Activated effector memory CD4-positive, alpha-beta T cell treated with Interleukin-2 at 50 U/mL for 16 hours (primary cell): ENCODE measurements around the gene HDAC4.

ENCODE experiments used
- DNase-seq: peaks from one replicate; pipeline ENCODE4 v3.0.0-alpha.2; 2020

The HDAC4 gene

DNA sequence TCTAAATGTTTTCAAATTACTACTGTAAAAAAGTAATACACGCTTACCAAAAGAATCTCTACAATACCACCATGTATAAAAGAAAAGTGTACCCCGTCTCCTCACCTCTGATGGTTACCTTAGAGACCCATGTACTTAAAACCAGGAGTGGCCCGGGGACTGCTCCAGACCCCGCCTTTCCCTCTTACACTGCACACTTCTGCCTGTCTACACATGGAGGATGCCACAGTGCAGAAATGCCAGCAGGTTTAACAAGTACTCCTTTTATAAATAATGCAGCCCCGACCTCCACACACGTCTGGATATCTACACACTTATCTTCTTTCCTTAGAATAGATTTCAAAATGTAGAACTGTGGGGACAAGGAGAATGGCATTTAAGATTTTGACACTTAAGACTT, 5.3 kb downstream of the HDAC4 start:
- no peak for DNase-seq

DNA sequence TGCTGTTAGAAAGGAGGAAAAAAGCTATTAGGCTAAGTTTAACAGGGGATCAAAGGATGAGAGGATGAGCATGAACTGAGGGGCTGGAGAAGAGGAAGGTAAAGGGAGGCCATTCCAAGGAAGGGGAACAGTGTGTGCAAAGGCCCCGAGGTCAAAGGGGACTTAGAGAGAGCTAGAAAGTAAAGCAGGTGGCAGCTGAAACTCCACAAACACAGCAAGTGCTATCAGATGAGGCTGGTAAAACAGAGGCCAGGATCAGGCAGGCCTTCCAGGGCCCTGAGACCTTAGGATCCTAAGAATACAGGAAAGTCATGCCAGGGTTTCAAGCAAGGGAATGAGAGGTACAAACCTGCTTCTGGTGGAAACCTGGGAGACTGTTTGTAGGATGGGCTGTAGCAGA, 5.8 kb downstream of the HDAC4 start:
- no peak for DNase-seq

DNA sequence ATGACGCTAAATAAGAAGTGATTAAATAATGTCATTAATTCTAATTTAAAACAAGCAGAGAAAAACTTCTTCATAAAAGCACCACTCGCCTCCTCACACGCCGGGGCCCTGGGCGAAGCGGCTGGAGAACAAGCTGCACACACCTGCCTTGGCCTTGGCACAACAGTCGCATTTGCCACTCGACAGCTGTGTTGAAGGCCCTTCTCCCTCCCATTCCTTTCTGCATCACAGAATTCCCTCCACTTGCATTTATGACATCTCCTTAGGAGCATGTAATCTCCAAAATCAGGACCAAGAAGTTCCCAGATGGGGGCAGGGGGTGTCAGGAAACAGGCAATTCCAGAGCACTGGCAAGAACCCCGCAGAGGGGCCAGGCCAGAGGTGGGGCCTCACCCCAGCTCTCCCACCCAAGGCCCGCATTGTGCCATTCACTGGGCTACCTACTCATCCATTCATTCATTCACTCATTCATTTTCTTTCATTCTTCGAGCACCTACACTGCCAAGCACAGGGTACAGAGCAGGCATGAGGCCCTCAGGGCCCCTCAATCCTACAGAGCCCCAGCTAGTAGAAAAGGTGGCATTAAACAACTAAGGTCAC, 6.4 kb downstream of the HDAC4 start:
- DNase-seq: no peak

DNA sequence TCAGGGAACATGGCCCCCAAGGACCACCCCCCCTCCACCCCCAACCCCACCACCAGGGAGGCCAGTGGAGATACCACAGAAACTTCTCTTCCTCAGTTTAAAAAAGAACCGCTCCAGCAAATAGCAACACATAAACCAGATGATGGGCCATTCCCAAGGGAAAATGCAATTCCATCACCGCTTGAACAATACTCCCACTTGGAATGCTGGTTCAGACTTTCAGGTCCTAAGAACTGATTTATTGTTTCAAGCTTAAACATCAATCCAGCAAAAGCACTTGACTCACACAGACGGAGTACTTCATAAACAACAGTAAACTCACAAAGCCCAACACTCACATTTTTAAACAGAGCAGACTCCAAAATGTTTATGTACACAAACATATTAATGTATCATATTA, 6.9 kb downstream of the HDAC4 start:
- DNase-seq: no peak

DNA sequence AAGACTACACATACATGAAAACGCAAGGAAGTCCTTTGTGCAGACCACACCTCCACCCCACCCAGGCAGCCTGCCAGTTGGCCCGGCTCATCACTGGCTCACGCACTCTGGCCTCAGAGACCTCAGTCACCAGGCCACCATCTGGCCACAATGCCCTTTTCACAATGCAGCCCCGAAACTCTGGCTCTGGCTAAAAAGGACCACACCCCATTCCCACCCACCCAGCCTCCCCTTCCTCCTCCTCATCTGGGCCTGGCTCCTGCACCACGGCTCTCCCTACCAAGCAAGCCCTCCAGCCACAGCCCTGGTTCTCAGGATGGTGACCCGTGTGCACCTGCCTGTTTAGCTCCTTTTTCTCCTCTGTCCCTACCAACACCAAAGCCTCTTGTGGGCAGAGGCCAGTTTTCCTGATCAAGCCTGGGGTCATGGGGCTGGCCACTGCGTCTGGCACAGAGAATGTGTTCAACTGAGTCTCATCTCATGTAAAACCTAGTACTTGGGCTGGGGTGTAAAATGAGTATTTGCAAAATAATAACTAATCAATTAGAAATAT, 7.4 kb downstream of the HDAC4 start:
- DNase-seq: no peak

DNA sequence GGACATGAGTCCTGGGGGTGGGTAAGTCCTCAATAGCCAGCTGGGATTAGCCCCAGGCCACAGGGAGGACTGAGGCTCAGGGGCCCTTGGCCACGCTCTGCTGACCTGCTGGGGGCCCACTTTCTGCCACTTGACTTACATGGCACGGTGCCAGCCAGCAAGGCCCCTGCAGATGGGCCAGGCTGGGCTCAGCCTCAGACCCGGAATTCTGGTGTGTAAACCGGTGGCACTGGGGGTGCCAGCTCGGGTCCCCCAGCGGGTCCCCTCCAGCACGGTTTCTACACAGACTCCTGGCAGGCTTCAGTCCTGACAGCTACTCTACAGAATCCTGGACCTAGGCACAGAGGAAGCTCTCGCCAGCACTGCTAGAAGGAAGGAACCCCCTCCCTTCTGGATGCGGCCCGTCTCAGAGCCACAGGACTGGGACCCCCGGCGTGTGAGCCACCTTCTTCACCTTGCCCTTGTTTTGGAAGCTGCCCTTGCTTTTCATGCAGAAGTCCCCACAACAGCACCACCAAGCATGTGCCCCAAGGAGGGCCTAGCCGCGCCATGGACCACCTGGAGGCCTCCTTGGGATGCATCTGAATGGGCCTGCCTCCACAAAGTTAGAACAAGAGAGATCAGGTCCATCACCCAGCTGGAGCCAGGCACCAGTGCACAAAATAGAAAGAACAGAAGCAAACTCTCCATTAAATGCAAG, 8.0 kb downstream of the HDAC4 start:
- no peak for DNase-seq

DNA sequence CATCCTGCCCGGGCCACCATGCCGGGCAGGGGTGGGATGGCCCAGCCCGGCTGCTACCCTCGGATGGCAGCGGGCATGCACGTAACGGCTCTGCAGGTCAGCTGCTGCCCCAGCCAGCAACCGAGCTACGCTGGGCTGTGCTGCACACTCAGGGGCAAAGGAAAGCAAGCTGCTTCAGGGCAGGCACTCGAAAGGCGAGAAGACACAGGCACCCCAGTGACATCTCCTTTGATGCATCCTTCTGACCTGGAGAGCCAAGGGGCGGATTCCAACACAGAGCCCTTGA, 8.8 kb downstream of the HDAC4 start:
- DNase-seq: no peak

DNA sequence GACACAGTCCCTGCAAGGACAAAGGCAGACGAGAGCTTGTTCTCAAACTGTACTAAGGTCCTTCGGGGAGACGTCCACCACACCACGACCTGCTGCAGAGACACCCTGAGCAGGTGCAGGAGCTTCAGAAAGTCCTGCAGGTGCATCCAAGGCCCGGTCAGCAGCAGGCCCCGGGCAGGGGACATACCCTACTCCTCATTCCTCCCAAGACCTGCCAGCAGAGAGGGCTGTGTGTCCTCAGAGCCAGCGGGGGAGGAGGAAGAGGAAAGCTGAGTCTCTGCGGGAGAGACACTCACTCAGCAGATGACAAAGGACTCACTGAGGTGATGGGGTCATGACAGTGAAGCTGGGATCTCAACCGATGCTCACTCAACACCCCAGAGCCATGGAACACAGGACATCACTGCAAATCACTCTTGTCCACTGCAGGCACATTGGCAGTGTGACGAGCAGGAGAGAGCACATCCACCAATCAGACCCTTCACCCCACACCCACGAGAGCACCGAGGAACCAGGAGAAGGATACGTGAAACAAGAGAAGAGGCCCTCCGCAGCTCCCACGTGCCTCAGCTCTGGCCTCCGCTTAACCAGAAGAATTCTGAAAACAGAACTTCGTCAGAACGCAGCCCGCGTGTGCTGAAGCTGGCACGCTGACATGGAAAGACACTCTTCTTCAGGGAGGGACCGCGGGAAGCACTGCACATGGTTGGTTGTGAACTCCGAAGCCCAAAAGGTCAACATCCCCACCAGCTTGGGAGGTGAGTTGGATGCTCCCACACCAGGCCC, 9.3 kb downstream of the HDAC4 start:
- no peak for DNase-seq

DNA sequence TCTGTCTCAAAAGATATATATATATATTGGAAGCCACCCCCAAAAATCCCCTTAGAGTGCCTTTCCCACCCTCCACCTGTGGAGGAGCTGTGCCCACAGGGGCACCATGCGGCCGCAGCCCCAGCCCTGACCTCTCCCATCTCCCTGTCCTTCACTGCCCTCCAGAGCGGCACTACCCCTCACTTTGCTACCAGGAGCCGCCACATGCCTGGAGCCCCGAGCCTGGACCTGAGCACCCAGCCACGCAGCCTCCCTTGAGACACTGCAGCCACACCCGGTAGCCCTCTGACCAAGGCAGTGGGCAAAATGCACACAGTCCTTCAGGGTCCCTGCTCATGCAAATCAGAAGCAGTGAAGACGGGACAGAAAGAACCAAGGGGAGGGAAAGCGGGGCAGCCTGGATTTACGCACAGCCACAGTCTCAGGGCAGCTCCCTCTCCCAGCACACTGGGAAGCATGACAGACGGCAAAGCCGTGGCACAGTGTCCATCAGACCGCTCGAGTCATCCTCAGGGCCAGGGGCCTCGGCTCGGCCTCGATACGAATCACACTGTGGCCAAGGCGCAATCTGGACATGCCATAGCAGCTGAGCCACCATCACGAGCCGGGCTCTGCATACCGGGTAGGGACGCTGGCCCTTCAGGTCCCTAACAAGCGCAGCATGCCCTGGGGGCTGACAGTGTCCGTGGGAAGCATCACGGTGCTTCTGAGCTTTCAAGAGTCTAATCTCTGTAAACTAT, 10.1 kb downstream of the HDAC4 start:
- no peak for DNase-seq

DNA sequence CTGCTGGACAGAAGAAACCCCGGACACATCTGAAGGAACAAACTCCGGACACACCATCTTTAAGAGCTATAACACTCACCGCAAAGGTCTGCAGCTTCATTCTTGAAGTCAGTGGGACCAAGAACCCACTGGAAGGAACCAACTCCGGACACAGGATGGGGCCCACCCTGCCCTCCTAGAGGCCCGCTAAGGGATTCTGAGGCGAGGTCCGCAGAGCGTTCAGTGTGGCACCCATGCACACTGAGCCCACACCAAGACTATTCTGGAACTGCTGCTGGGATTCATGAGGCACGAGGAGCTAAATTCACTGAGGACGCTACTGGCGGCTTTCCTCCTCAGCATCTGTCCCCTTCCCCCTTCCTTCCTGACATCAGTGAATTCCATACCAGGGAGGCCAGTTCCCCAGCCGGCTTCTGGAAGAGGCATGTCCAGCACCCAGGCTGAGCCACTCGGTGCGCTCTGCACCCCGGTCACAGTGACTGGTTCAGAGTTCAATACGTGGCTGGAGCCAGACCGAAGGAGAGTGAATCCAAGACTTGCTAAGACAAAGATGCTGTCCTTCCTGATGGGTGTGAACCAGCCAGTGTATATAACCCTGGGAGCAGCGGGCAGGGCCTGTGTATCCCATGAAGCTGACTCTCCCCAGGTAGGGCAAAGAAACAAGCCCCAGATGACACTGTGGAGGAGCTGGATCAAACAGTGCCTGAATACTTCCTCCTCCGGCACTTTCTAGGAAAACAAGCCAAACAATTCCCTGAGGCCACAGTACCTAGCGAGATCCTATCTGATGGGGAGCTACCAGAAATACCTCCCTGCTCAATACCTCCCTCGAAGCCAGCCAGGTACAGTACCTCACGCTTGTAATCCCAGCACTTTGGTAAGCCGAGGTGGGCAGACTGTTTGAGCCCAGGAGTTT, 11.1 kb downstream of the HDAC4 start:
- no peak for DNase-seq

DNA sequence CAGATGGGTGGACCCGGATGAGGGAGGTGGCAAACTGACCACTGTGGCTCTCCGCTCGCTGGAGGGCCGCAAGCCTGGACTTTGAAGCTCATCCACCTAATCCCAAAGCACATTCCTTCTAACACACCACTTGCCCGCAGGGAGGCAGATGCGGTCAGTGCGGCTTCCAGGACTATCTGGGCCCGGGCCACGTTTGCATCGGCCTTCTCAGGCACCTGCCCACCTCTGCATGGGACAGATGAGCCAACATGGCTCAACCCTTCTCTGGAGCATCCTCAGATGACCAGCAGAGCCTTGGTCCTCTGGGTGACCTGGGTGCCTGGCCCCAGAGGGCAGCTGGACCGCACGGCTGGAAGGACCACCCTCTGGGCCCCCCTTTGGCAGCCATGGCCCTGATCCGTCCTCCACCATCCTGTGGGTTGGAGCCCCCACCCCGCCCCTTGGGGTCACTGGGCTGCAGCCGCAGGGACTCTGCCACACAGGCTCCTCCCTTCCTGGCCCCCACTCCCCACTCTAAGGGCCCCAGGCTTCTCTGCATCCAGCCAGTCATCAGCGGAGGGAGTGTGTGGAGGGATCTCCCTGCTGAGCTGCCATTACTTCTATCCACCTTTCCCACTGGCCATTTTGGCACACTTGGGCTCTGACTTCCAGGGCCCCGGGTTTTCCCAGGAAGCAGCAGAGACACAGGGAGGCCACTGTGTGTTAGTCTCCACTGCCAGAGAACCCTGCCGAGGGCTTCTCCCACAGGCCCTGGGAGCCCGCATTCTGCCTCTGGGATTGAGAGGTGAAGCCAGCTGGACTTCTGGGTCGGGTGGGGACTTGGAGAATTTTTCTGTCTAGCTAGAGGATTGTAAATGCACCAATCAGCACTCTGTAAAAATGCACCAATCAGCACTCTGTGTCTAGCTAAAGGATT, 12.3 kb downstream of the HDAC4 start:
- DNase-seq: no peak

DNA sequence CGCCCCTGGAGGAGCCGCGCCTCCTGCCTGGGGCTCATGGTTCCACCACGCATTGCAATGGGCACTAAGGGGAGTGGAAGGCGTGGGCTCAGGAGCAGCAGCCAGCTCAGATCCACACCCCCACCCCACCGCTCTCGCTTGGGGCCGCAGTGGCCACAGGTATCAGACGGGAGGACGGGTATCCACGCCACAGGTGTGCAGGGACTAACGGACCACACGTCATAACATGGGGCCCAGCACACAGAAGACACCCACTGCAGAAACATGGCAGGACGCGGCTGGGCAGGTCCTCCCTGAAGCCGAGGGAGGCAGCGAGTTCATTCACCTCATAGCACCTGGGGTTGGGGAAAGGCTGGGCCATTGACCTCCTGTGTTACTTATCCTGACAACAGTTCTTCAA, 13.0 kb downstream of the HDAC4 start:
- no peak for DNase-seq

DNA sequence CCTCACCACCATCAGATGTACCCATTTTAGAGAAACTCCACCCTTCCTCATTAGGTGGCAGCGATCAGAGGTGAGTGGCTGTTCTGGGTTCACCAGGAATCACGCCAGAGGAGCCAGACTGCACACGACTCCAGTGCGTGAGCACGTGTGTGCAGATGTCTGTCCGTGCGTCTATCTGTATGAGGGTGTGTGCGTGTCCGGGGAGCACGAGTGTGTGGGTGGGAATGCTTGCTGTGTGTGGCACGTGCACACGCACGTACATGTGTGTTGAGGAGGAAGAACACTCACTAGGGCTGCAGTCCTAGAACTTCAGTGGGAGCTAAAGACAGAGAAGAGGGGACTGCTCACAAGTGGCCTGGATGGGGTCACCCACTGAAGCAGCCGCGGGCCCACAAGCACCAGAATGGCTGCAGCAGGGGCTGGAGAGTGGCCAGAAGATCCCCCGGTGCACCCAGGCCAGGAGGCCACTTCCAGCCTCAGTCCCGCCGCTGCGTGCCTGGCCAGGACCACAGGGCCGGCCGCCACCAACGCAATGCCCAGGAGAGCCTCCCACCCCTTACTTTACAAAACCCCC, 13.9 kb downstream of the HDAC4 start:
- no peak for DNase-seq

DNA sequence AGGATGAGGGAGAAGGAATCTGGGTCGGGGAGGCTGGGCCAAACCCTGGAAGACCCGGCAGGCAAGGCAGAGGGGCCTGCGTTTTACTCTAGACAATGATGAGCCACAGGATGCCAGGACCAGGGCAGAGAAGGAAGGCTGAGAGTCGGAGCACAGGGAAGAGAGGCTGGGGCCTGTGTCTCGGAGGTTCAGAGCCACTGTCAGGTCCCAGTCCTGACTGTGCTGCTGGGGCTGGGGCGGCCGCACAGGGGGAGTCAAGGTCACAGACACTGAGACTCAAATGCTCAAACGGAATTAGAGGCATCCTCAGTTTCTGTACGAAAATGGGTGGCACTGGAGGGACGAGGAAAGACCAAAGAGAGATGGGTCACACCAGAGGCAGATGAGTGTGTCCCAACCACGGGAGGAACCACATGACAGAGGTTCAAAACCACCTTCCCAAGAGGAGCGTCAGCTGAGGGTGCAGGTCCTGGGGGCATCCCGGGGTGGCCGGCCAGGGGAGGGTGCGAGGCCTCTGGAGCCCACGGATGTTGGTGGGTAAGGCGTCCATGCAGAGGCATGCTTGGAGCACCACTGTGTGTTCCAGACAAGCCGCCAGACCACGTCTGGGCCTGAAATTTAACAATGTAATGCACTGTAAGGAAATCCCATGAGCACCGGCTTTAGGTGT, 14.7 kb downstream of the HDAC4 start:
- DNase-seq: no peak

DNA sequence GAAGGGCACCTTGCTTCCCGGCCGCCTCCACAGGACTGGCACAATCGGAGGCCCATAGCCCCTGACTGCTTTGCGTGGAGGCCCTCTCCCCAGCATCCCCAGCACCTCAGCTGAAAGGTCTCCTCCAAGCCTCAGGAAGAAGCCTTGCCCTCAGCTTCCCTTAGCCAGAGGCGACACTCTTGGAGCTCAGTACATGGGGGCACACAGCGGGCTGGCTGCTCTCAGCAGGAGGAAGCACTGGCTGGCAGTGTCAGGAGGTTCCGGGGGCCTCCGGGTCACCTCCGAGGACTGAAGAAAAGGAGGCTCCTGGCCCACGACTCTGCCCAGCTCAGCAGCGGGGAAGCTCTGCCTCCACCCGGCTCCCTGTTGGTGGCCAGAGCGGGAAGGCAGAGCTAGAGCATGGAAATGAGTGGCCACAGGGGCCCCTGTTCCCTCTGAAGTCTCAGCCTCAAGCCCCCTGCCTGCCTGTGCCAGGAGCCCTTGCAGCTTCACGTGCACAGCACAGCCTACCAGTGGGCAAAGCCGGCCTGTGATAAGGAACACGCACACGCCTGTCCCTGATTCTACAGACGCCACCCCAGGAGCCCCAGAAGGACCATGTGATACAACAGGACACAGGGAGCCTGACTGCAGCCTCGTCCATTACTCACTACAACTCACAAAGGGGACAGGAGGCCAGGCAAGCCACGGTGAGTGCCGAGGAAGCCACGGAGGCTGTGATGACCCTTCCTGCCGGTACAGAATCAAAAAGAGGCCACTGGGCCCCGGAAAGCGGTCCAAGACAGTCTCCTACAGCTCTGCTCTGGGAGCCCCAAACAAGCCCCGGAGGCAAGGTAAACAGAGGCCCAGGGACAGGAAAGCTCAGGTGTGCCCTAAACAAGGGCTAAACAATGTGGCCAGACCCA, 15.5 kb downstream of the HDAC4 start:
- no peak for DNase-seq

DNA sequence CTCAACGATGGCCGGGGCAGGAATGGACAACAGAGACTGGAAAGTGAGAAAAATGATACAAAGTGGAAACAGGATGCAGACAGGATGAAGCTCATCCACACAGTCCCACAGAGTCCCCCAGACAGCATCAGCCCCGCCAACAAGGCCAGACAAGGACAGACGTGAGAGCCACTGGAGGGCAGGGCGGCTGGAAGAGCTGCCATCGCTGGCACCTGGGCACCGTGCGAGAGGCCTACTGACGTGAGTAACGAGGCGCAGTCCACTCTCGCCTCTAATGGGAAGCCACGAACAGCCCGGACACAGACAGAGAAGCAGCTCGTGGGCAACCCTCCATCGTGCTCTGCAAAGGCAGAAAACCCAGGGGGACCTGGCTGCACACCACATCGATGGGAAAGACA, 17.1 kb downstream of the HDAC4 start:
- DNase-seq: no peak

DNA sequence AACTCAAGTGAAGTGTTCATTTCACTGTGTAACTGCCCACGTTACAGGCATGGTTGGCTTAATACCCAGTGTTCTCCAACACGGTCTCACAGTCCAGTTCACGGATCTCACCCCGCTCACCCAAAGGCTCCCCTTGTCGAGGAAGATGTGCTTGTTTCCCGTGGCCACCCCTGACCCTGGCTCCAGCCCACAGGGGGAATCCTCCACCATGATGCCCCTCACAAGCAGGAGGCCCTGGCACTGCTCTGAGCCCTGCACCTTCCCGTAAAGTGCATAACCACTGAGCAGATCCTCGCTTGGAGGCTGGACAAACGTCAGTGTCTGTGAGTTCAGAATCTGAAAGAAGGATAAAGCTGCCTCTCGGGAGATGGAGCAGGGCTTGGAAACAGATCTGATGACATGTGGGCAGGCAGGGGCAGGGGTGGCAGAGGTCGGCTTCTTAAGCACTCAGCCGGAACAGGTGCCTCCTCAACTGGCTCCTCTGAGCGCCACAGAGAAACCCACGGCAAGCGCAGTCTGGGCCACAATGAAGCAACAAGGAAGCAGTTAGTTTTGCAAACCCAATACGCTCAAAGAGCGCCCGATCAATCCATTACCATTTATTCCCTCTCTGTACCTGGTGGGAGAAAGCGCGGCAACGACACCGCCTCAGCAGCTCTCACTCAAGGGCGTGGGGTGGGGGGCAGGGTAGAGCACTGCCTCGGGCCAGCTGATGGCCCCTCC, 17.6 kb downstream of the HDAC4 start:
- DNase-seq: no peak

DNA sequence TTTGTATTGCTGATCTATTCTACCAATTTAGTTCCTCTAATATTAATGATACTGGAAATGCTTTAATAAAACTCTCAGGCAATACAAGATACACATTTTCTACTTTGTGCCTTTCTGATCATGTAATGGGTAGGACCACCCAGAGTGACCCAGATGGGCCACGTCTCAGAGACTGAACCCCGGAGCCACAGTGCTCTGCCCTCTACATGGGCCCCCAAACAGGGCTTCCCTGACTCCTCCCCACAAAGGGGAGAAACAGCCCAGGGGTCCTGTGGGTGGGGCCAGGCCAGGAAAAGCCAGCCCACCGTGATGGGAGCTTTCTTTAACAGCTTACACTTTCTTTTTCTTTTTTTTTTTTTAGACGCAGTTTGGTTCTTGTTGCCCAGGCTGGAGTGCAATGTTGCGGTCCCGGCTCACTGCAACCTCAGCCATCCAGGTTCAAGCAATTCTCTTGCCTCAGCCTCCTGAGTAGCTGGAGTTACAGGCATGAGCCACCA, 18.4 kb downstream of the HDAC4 start:
- no peak for DNase-seq
